GM12878 (cell line): Measurements from ENCODE around the gene GNLY. TPM values are rescaled to one million over a fixed set of nuclear protein-coding genes. Genes with fewer than 3 reads are reported as not detected.

Experiments
- ATAC-seq: fragments of 200-7000 bp; cut with Tn5 transposase; 3 replicates; pipeline ENCODE4 v1.9.1; 2020; ENCODE audit warnings: mild to moderate bottlenecking, moderate library complexity
- BruUV-seq: library from RNA; stranded (reverse); fragments of 400-500 nt; replicated peaks from 2 replicates; lab custom pipeline; 2021; lab: Mats Ljungman, UMichigan
- CTCF ChIA-PET: fragments of 300-600 bp; sonication (Branson Sonifier 250); formaldehyde crosslinking; extraction: SDS; loops from one replicate; lab custom pipeline; 2021; ENCODE audit warnings: inconsistent platforms; lab: Yijun Ruan, JAX
- POLR2A ChIA-PET: fragments of 350-600 bp; formaldehyde crosslinking; extraction: SDS; loops from one replicate; lab custom pipeline; 2021; ENCODE audit warnings: inconsistent platforms; lab: Charles Lee
- RAD21 ChIA-PET: fragments of 300-600 bp; sonication (Branson Sonifier 250); formaldehyde crosslinking; loops from one replicate; lab custom pipeline; 2023; ENCODE audit warnings: antibody characterized with exemption; ENCODE audit not compliant: unreplicated experiment; lab: Charles Lee
- SMC1A ChIA-PET: fragments of 300-600 bp; sonication (Branson Sonifier 250); formaldehyde crosslinking; loops from one replicate; lab custom pipeline; 2023; ENCODE audit not compliant: unreplicated experiment, uncharacterized antibody; lab: Charles Lee
- DNase-seq: peaks from one replicate; pipeline ENCODE4 v3.0.0-alpha.2; 2011; ENCODE audit warnings: low read depth, low spot score
- FAIRE-seq: peaks from 3 replicates; lab custom pipeline; 2011; peaks lifted over from hg19 to GRCh38; lab: Jason Lieb, UNC
- H2AFZ ChIP-seq: 2 replicates; pipeline ENCODE4 v1.6.0; 2011; ENCODE audit warnings: low read depth, low read length, control low read depth; ENCODE audit not compliant: control insufficient read depth
- H3K27ac ChIP-seq: 2 replicates; pipeline ENCODE4 v1.5.1; 2011; ENCODE audit warnings: control low read depth; ENCODE audit not compliant: control insufficient read depth, insufficient read depth
- H3K27me3 ChIP-seq, 2 experiments: replicated peaks in 1 of 2; 2 replicates each; pipeline versions ENCODE4 v1.6.0 to v1.6.1; 2011; ENCODE audit warnings: low read length in 1 of 2; ENCODE audit not compliant: control insufficient read depth in 2 of 2, insufficient read depth in 2 of 2
- H3K36me3 ChIP-seq, 2 experiments: 2 replicates each; pipeline ENCODE4 v1.5.1; 2011; ENCODE audit warnings: low read length in 1 of 2; ENCODE audit not compliant: control insufficient read depth in 2 of 2, insufficient read depth in 2 of 2
- H3K4me1 ChIP-seq: 2 replicates; pipeline ENCODE4 v1.6.1; 2011; ENCODE audit warnings: mild to moderate bottlenecking, low read length, moderate library complexity, mixed read lengths; ENCODE audit not compliant: control insufficient read depth, insufficient read depth
- H3K4me2 ChIP-seq: 2 replicates; pipeline ENCODE4 v1.6.0; 2011; ENCODE audit warnings: control low read depth; ENCODE audit not compliant: control insufficient read depth, insufficient read depth
- H3K4me3 ChIP-seq: fragments of 200-600 bp; sonication (generic); 2 replicates; pipeline ENCODE4 v1.5.1; 2016
- H3K79me2 ChIP-seq: 2 replicates; pipeline ENCODE4 v1.6.0; 2011; ENCODE audit warnings: low read length; ENCODE audit not compliant: control insufficient read depth, insufficient read depth
- H3K9ac ChIP-seq: 2 replicates; pipeline ENCODE4 v1.8.0; 2011; ENCODE audit warnings: low read length, control low read depth, mixed read lengths; ENCODE audit not compliant: control insufficient read depth, insufficient read depth
- H3K9me3 ChIP-seq: replicated peaks from 3 replicates; pipeline ENCODE4 v1.5.1; 2011; ENCODE audit warnings: mild to moderate bottlenecking, low read length; ENCODE audit not compliant: control insufficient read depth, insufficient read depth
- H4K20me1 ChIP-seq: 2 replicates; pipeline ENCODE4 v1.6.0; 2011; ENCODE audit not compliant: control insufficient read depth, insufficient read depth
- BRCA1 ChIP-seq: IDR thresholded peaks from 2 replicates; pipeline ENCODE4 v1.6.1; 2011; ENCODE audit warnings: low read depth, low read length, improper control_type of control experiment
- CHD1 ChIP-seq: IDR thresholded peaks from 2 replicates; pipeline ENCODE4 v1.6.1; 2012; ENCODE audit warnings: low read depth, low read length, improper control_type of control experiment
- CHD4 ChIP-seq: fragments of 200-600 bp; sonication (generic); IDR thresholded peaks from 2 replicates; pipeline ENCODE4 v1.6.1; 2016; ENCODE audit warnings: mild to moderate bottlenecking
- MEF2B ChIP-seq: fragments of 450-650 bp; IDR thresholded peaks from 2 replicates; pipeline ENCODE4 v1.6.1; 2018; ENCODE audit warnings: mild to moderate bottlenecking, moderate library complexity; ENCODE audit not compliant: partially characterized antibody, poor library complexity, severe bottlenecking
- MYC ChIP-seq: IDR thresholded peaks from 2 replicates; pipeline ENCODE4 v1.6.1; 2011; ENCODE audit warnings: mild to moderate bottlenecking, low read length, moderate library complexity, inconsistent platforms; ENCODE audit not compliant: insufficient read depth, insufficient replicate concordance, insufficient read length, severe bottlenecking
- NR2F1 ChIP-seq: fragments of 450-650 bp; conservative IDR thresholded peaks from 2 replicates; pipeline ENCODE4 v1.6.1; 2017; ENCODE audit warnings: mild to moderate bottlenecking
- PRDM15 ChIP-seq: fragments of 450-650 bp; formaldehyde crosslinking; IDR thresholded peaks from 2 replicates; pipeline ENCODE4 v1.4.0; 2020; ENCODE audit warnings: mild to moderate bottlenecking, moderate library complexity
- RBBP5 ChIP-seq: fragments of 200-600 bp; sonication (generic); conservative IDR thresholded peaks from 2 replicates; pipeline ENCODE4 v1.6.1; 2016
- SREBF2 ChIP-seq: IDR thresholded peaks from 2 replicates; pipeline ENCODE4 v1.6.1; 2012; ENCODE audit warnings: mild to moderate bottlenecking, low read length
- SRF ChIP-seq, 2 experiments: IDR thresholded peaks; 2 replicates each; pipeline ENCODE4 v1.6.1; 2011; ENCODE audit warnings: low read depth in 2 of 2, low read length in 2 of 2, mild to moderate bottlenecking in 1 of 2, moderate library complexity in 1 of 2
- STAT3 ChIP-seq: IDR thresholded peaks from 2 replicates; pipeline ENCODE4 v1.6.1; 2011; ENCODE audit warnings: low read depth, low read length, improper control_type of control experiment
- ZSCAN29 ChIP-seq: fragments of 450-650 bp; IDR thresholded peaks from 2 replicates; pipeline ENCODE4 v1.6.1; 2017; ENCODE audit warnings: mild to moderate bottlenecking, moderate library complexity
- WGBS: methylation state at CpG from one replicate; pipeline ENCODE4 v1.1.6; 2016; ENCODE audit warnings: low lambda C conversion rate; ENCODE audit not compliant: insufficient replicate concordance, insufficient coverage; ENCODE audit errors: missing lambda C conversion rate; 5-methylcytosine and 5-hydroxymethylcytosine counted together
- in situ Hi-C: fragments of 300-500 bp; cut with MboI; formaldehyde crosslinking; loops from 9 replicates; pipeline ENCODE4 v1.14.3; 2018; ENCODE audit warnings: mixed read lengths
- intact Hi-C: fragments of 100-400 bp; cut with micrococcal nuclease; formaldehyde crosslinking; loops from one replicate; pipeline ENCODE4 v1.14.2; 2022; ENCODE audit not compliant: unreplicated experiment
- polyA plus RNA-seq, 11 experiments: library from polyadenylated mRNA; depleted of rRNA in 4 of 11; unstranded in 6 of 11; stranded (reverse) in 5 of 11; fragments of >200 nt; fragmentation: Nextera tagmentation in 4 of 11; fragmentation: Illumina TruSeq in 1 of 11; extraction: Ambion mirVana in 4 of 11; extraction: Trizol in 1 of 11; gene quantifications; 1 replicate in 1 of 11; 2 replicates in 10 of 11; pipeline versions ENCODE4 v1.2.1 to v1.2.3, GENCODE V29; 2011 to 2016; ENCODE audit warnings: inconsistent platforms in 2 of 11, missing spikeins in 2 of 11, low read depth in 1 of 11
- total RNA-seq, 4 experiments: library from RNA; depleted of rRNA in 3 of 4; stranded (reverse); fragments of >200 nt in 3 of 4; fragmentation: Illumina TruSeq in 1 of 4; extraction: Trizol in 1 of 4; gene quantifications; 2 replicates each; pipeline versions ENCODE4 v1.2.1 to v1.2.3, GENCODE V29; 2013 to 2021

Gene GNLY
- total and polyA plus RNA-seq, 10 of the 15 experiments (the other 5 are each of a cell fraction or from before 2014, with no cell fraction given), result 0.18 to 0.42 TPM; not detected in 8

GRCh38 chr2:85734942-85735608, 40.9 kb downstream of the GNLY start:
- WGBS, result 19% methylated on average over 5 of the region's 5 CpGs
- H4K20me1 ChIP-seq, result no peaks in the 10 kb centered on the region

More at GRCh38 chr2:85734942-85735608, 40.9 kb downstream of the GNLY start:
- ChIA-PET RAD21 (interaction anchor here (1.2 kb wide), 1 partner anchor 79 kb away, joined by 4 read pairs; no protein-coding TSS in a partner anchor), CTCF (interaction anchor here (0.6 to 6.8 kb wide), 4 partner anchors 11 to 245 kb away, joined by 3 to 45 read pairs (median 6); no protein-coding TSS in a partner anchor), POLR2A (interaction anchor here (1.0 kb wide), 1 partner anchor 10 kb away, joined by 3 read pairs; no protein-coding TSS in a partner anchor), SMC1A (interaction anchor here (1.1 to 2.6 kb wide), 4 partner anchors 10 to 345 kb away, joined by 3 to 9 read pairs (median 6); no protein-coding TSS in a partner anchor)
- no peak overlapping the region for H3K27ac ChIP-seq
- TF ChIP-seq PRDM15 (CRISPR knock-in tag) (no peak), CHD1 (no peak), MYC (no peak), ZSCAN29 (no peak), RBBP5 (no peak), CHD4 (no peak), NR2F1 (no peak), MEF2B (no peak), BRCA1 (no peak), STAT3 (no peak), SREBF2 (no peak), SRF (IDR thresholded peaks at IDR 0.05; ENCODE audit: low read depth in 2 of 2, low read length in 2 of 2) (no peak)
- ATAC-seq, result no peak
- no peaks in the 10 kb centered on the region; the same call in 1 of the 2 replicates for H3K4me1 ChIP-seq
- no peak overlapping the region for H3K4me3 ChIP-seq
- no TSS peak for BruUV-seq
- no peak overlapping the region for H3K9ac ChIP-seq
- in situ Hi-C loops, result loop anchor here (10.0 kb wide), 1 partner anchor 340 kb away; no protein-coding TSS in a partner anchor
- no peaks in the 10 kb centered on the region for H3K79me2 ChIP-seq
- FAIRE-seq, result no peak
- DNase-seq, result no peak
- no peaks in the 10 kb centered on the region for H3K36me3 ChIP-seq
- no peak overlapping the region for H2AFZ ChIP-seq
- peaks cover 0 to 3% of the 10 kb centered on the region in 2 experiments; a peak in 2 of 4 replicates for H3K27me3 ChIP-seq
- H3K4me2 ChIP-seq, result no peak overlapping the region
- no peaks in the 10 kb centered on the region; the same call in 2 of the 3 replicates for H3K9me3 ChIP-seq
- intact Hi-C loops, result no loop called here
